ENCODE results near the gene FCHO1.

DNA sequence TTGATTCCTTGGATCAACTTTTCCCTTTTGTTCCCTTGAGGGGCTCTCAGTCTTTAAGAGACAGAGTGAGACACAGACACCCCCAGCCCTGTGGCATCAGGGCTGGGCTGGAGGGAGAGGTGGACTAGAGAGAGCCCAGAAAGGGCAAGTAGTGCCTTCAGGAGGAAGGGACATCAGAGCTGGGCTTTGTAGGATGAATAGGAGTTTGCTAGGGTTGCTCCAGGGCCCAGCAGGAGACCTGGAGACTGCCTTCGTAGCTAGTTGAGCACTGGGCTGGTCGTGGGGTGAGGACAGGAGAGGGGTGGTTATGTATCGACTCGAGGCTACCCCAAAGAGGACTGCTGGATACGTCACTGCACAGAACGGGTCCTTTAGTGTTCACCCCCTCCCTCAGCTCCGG lies 26.6 kb upstream of the FCHO1 start:
- TF ChIP-seq POLR2A (IDR thresholded peaks at IDR 0.05), result no peak
- TF ChIP-seq, protein P1, sequence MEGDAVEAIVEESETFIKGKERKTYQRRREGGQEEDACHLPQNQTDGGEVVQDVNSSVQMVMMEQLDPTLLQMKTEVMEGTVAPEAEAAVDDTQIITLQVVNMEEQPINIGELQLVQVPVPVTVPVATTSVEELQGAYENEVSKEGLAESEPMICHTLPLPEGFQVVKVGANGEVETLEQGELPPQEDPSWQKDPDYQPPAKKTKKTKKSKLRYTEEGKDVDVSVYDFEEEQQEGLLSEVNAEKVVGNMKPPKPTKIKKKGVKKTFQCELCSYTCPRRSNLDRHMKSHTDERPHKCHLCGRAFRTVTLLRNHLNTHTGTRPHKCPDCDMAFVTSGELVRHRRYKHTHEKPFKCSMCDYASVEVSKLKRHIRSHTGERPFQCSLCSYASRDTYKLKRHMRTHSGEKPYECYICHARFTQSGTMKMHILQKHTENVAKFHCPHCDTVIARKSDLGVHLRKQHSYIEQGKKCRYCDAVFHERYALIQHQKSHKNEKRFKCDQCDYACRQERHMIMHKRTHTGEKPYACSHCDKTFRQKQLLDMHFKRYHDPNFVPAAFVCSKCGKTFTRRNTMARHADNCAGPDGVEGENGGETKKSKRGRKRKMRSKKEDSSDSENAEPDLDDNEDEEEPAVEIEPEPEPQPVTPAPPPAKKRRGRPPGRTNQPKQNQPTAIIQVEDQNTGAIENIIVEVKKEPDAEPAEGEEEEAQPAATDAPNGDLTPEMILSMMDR (IDR thresholded peaks at IDR 0.05), result no peak

Measured in Peyer's patch (tissue), 4 donors.